ENCODE data around the gene KISS1R.

Gene KISS1R

GRCh38 chr19:869245-870177 is 47.6 kb upstream of the KISS1R start:
- Histone ChIP-seq H3K36me3 (ENCODE audit: insufficient read depth, low read length) (no peaks in the 10 kb centered on the region; the same call in 1 of the 2 replicates), H3K9ac (ENCODE audit: low read depth, low read length, poor library complexity, severe bottlenecking) (no peak overlapping the region), H2AFZ (ENCODE audit: low read length) (no peak overlapping the region), H3K9me2 (replicated peaks; ENCODE audit: low read depth, low read length) (no peaks in the 10 kb centered on the region), H3K79me2 (ENCODE audit: insufficient read depth, low read length) (no peaks in the 10 kb centered on the region), H3F3A (ENCODE audit: low read depth) (no peaks in the 10 kb centered on the region; the same call in 1 of the 2 replicates), H4K20me1 (ENCODE audit: insufficient read depth, low read length, poor library complexity, severe bottlenecking) (no peaks in the 10 kb centered on the region), H3K4me3 (ENCODE audit: low read length, poor library complexity, severe bottlenecking) (no peak overlapping the region), H3K4me2 (ENCODE audit: low read depth, low read length, poor library complexity, severe bottlenecking) (no peak overlapping the region), H3K9me3 (ENCODE audit: insufficient read depth, low read depth, low read length) (no peaks in the 10 kb centered on the region), H3K4me1 (ENCODE audit: insufficient read depth, low read length, poor library complexity, severe bottlenecking) (no peaks in the 10 kb centered on the region), H3K27me3 (ENCODE audit: insufficient read depth, low read length, poor library complexity, severe bottlenecking) (no peaks in the 10 kb centered on the region)
- TF ChIP-seq EZH2phosphoT487 (IDR thresholded peaks at IDR 0.05; ENCODE audit: borderline replicate concordance) (no peak), CTCF (conservative IDR thresholded peaks at IDR 0.05; ENCODE audit: low read length) (no peak)

GRCh38 chr19:870314-870713 is 46.8 kb upstream of the KISS1R start:
- H4K20me1 ChIP-seq (ENCODE audit: insufficient read depth, low read length, poor library complexity, severe bottlenecking) = no peaks in the 10 kb centered on the region
- no peaks in the 10 kb centered on the region for H3K9me2 ChIP-seq (replicated peaks; ENCODE audit: low read depth, low read length)
- H3K36me3 ChIP-seq (ENCODE audit: insufficient read depth, low read length) = no peaks in the 10 kb centered on the region; the same call in 1 of the 2 replicates
- no peak overlapping the region for H2AFZ ChIP-seq (ENCODE audit: low read length)
- no peak overlapping the region for H3K9ac ChIP-seq (ENCODE audit: low read depth, low read length, poor library complexity, severe bottlenecking)
- no peaks in the 10 kb centered on the region for H3K79me2 ChIP-seq (ENCODE audit: insufficient read depth, low read length)
- H3K9me3 ChIP-seq (ENCODE audit: insufficient read depth, low read depth, low read length) = no peaks in the 10 kb centered on the region
- H3K4me3 ChIP-seq (ENCODE audit: low read length, poor library complexity, severe bottlenecking) = no peak overlapping the region
- no peak overlapping the region for H3K4me2 ChIP-seq (ENCODE audit: low read depth, low read length, poor library complexity, severe bottlenecking)
- H3K27me3 ChIP-seq (ENCODE audit: insufficient read depth, low read length, poor library complexity, severe bottlenecking) = no peaks in the 10 kb centered on the region
- no peaks in the 10 kb centered on the region for H3K4me1 ChIP-seq (ENCODE audit: insufficient read depth, low read length, poor library complexity, severe bottlenecking)
- TF ChIP-seq CTCF (conservative IDR thresholded peaks at IDR 0.05; ENCODE audit: low read length) (no peak), EZH2phosphoT487 (IDR thresholded peaks at IDR 0.05; ENCODE audit: borderline replicate concordance) (no peak)
- H3F3A ChIP-seq (ENCODE audit: low read depth) = no peaks in the 10 kb centered on the region; the same call in 1 of the 2 replicates

GRCh38 chr19:870963-871401 is 46.2 kb upstream of the KISS1R start:
- Histone ChIP-seq H4K20me1 (ENCODE audit: insufficient read depth, low read length, poor library complexity, severe bottlenecking) (no peaks in the 10 kb centered on the region), H3K36me3 (ENCODE audit: insufficient read depth, low read length) (no peaks in the 10 kb centered on the region; the same call in 1 of the 2 replicates), H2AFZ (ENCODE audit: low read length) (no peak overlapping the region)

More at GRCh38 chr19:870963-871401, 46.2 kb upstream of the KISS1R start:
- Histone ChIP-seq H3K4me3 (ENCODE audit: low read length, poor library complexity, severe bottlenecking) (no peak overlapping the region), H3K9ac (ENCODE audit: low read depth, low read length, poor library complexity, severe bottlenecking) (no peak overlapping the region), H3K4me2 (ENCODE audit: low read depth, low read length, poor library complexity, severe bottlenecking) (no peak overlapping the region), H3F3A (ENCODE audit: low read depth) (no peaks in the 10 kb centered on the region; the same call in 1 of the 2 replicates), H3K9me3 (ENCODE audit: insufficient read depth, low read depth, low read length) (no peaks in the 10 kb centered on the region), H3K4me1 (ENCODE audit: insufficient read depth, low read length, poor library complexity, severe bottlenecking) (no peaks in the 10 kb centered on the region), H3K79me2 (ENCODE audit: insufficient read depth, low read length) (no peaks in the 10 kb centered on the region), H3K9me2 (replicated peaks; ENCODE audit: low read depth, low read length) (no peaks in the 10 kb centered on the region), H3K27me3 (ENCODE audit: insufficient read depth, low read length, poor library complexity, severe bottlenecking) (no peaks in the 10 kb centered on the region)
- TF ChIP-seq EZH2phosphoT487 (IDR thresholded peaks at IDR 0.05; ENCODE audit: borderline replicate concordance) = no peak
- no peak for TF ChIP-seq CTCF (conservative IDR thresholded peaks at IDR 0.05; ENCODE audit: low read length)
